ENCODE results near the gene MYRIP.

- TF ChIP-seq CTCF (IDR thresholded peaks at IDR 0.05), result no peak
- no peak for TF ChIP-seq POLR2A (IDR thresholded peaks at IDR 0.05)
- TF ChIP-seq POLR2AphosphoS5 (IDR thresholded peaks at IDR 0.05), result no peak
These were observed 439.8 kb downstream of the MYRIP start for GRCh38 chr3:40249168-40249567.

Measured in suprapubic skin (tissue), 4 donors.